CD14-positive monocyte (primary cell): ENCODE data around the gene ABCA4. TPM values are rescaled to one million over a fixed set of nuclear protein-coding genes. Genes with fewer than 3 reads are reported as not detected.
A peak's percentile ranks its signal among the peaks of the same experiment; 100 is the strongest.

Experiments used
- DNase-seq, 3 donors: peaks; one replicate each; pipeline ENCODE4 v3.0.0-alpha.2; 2011 to 2022
- H2AFZ ChIP-seq: 2 replicates; pipeline ENCODE4 v1.6.0; 2012; ENCODE audit warnings: mild to moderate bottlenecking, low read depth, low read length, inconsistent platforms; ENCODE audit not compliant: insufficient read depth, poor library complexity, severe bottlenecking
- H3K27ac ChIP-seq, 2 donors: 1 replicate in 1 of 2; 2 replicates in 1 of 2; pipeline ENCODE4 v1.5.1; 2012 to 2013; ENCODE audit warnings: low read length in 2 of 2, control low read depth in 1 of 2, inconsistent platforms in 1 of 2, low read depth in 1 of 2, mild to moderate bottlenecking in 1 of 2
- H3K27me3 ChIP-seq, 2 donors: one replicate each; pipeline versions ENCODE4 v1.6.0 to v1.6.1; 2011 to 2013; ENCODE audit warnings: low read length in 2 of 2; ENCODE audit not compliant: control insufficient read depth in 2 of 2, insufficient read depth in 2 of 2
- H3K36me3 ChIP-seq, 2 donors: replicated peaks in 1 of 2; 1 replicate in 1 of 2; 2 replicates in 1 of 2; pipeline versions ENCODE4 v1.5.1 to v1.6.1; 2012 to 2013; ENCODE audit warnings: low read length in 2 of 2, control low read depth in 1 of 2, inconsistent platforms in 1 of 2, mild to moderate bottlenecking in 1 of 2; ENCODE audit not compliant: insufficient read depth in 2 of 2, control insufficient read depth in 1 of 2
- H3K4me1 ChIP-seq, 2 donors: 1 replicate in 1 of 2; 2 replicates in 1 of 2; pipeline versions ENCODE4 v1.5.1 to v1.6.1; 2012 to 2013; ENCODE audit warnings: low read length in 2 of 2, control low read depth in 1 of 2, inconsistent platforms in 1 of 2, mild to moderate bottlenecking in 1 of 2, moderate library complexity in 1 of 2; ENCODE audit not compliant: insufficient read depth in 2 of 2, control insufficient read depth in 1 of 2
- H3K4me2 ChIP-seq: replicated peaks from 2 replicates; pipeline ENCODE3; 2012; ENCODE audit warnings: low read length, moderate library complexity, mild to moderate bottlenecking; ENCODE audit not compliant: poor library complexity, severe bottlenecking; ENCODE audit errors: extremely low read depth
- H3K4me3 ChIP-seq, 3 experiments: fragments of 200-600 bp in 1 of 3; sonication (generic) in 1 of 3; replicated peaks in 1 of 3; 1 replicate in 2 of 3; 2 replicates in 1 of 3; pipeline ENCODE4 v1.5.1; 2011 to 2013; ENCODE audit warnings: low read length in 3 of 3, mild to moderate bottlenecking in 3 of 3, control low read depth in 2 of 3, low read depth in 2 of 3, inconsistent platforms in 1 of 3, moderate library complexity in 1 of 3
- H3K79me2 ChIP-seq: 2 replicates; pipeline ENCODE4 v1.6.0; 2012; ENCODE audit warnings: mild to moderate bottlenecking, control low read depth, inconsistent platforms, low read length, moderate library complexity; ENCODE audit not compliant: insufficient read depth
- H3K9ac ChIP-seq: 2 replicates; pipeline ENCODE4 v1.6.0; 2017; ENCODE audit warnings: low read length, mild to moderate bottlenecking; ENCODE audit not compliant: insufficient read depth, poor library complexity, severe bottlenecking
- H3K9me3 ChIP-seq, 2 donors: replicated peaks in 1 of 2; 1 replicate in 1 of 2; 2 replicates in 1 of 2; pipeline versions ENCODE4 v1.5.1 to v1.6.1; 2012 to 2013; ENCODE audit warnings: low read length in 2 of 2, control low read depth in 1 of 2; ENCODE audit not compliant: control insufficient read depth in 1 of 2, insufficient read depth in 1 of 2
- H4K20me1 ChIP-seq: 2 replicates; pipeline ENCODE4 v1.6.0; 2012; ENCODE audit warnings: mild to moderate bottlenecking, low read length, control low read depth, moderate library complexity; ENCODE audit not compliant: insufficient read depth
- H3K27ac Mint-ChIP-seq, 7 donors: one replicate each; pipeline ENCODE4 v1.8.0; 2020; ENCODE audit warnings: mild to moderate bottlenecking in 7 of 7, mixed read lengths in 7 of 7, moderate library complexity in 6 of 7, inconsistent platforms in 2 of 7
- H3K27me3 Mint-ChIP-seq, 3 donors: one replicate each; pipeline ENCODE4 v1.8.0; 2021 to 2022; ENCODE audit warnings: low read depth in 3 of 3, mild to moderate bottlenecking in 3 of 3, mixed read lengths in 3 of 3, moderate library complexity in 3 of 3, inconsistent platforms in 1 of 3
- H3K36me3 Mint-ChIP-seq, 2 donors: one replicate each; pipeline ENCODE4 v1.8.0; 2020; ENCODE audit warnings: mixed read lengths in 2 of 2, inconsistent platforms in 1 of 2, mild to moderate bottlenecking in 1 of 2
- H3K4me1 Mint-ChIP-seq: one replicate; pipeline ENCODE4 v1.8.0; 2020; ENCODE audit warnings: mild to moderate bottlenecking, mixed read lengths
- H3K4me3 Mint-ChIP-seq, 2 donors: one replicate each; pipeline ENCODE4 v1.8.0; 2020; ENCODE audit warnings: mild to moderate bottlenecking in 2 of 2, mixed read lengths in 2 of 2, moderate library complexity in 1 of 2
- H3K9me3 Mint-ChIP-seq, 7 donors: one replicate each; pipeline ENCODE4 v1.8.0; 2020 to 2022; ENCODE audit warnings: mixed read lengths in 7 of 7, mild to moderate bottlenecking in 6 of 7, moderate library complexity in 6 of 7, inconsistent platforms in 2 of 7
- CTCF ChIP-seq: fragments of 200-600 bp; IDR thresholded peaks from one replicate; pipeline ENCODE4 v1.8.0; 2022; ENCODE audit warnings: antibody characterized with exemption, mild to moderate bottlenecking
- WGBS: methylation state at CpG from one replicate; pipeline ENCODE4 v1.1.5; 2013; ENCODE audit warnings: missing lambda C conversion rate; ENCODE audit not compliant: insufficient coverage; 5-methylcytosine and 5-hydroxymethylcytosine counted together
- intact Hi-C, 2 donors: fragments of 100-400 bp; cut with micrococcal nuclease; formaldehyde crosslinking; loops; one replicate each; pipeline versions ENCODE4 v1.15.0 to v1.15.1; 2023
- polyA plus RNA-seq, 3 donors: library from polyadenylated mRNA; depleted of rRNA in 1 of 3; unstranded in 2 of 3; stranded (reverse) in 1 of 3; fragments of 300-500 nt in 2 of 3; fragments of >200 nt in 1 of 3; fragmentation: Illumina TruSeq in 2 of 3; gene quantifications; 1 replicate in 2 of 3; 2 replicates in 1 of 3; pipeline ENCODE4 v1.2.3, GENCODE V29; 2012 to 2021

Gene ABCA4
- polyA plus RNA-seq, 3 donors = not detected

GRCh38 chr1:94084547-94084946, 36.4 kb downstream of the ABCA4 start:
- peaks cover 0 to 2% (median 0%) of the 10 kb centered on the region in 7 donors for H3K9me3 Mint-ChIP-seq
- peaks cover 44 to 70% of the 10 kb centered on the region in 2 donors for H3K27me3 ChIP-seq
- H4K20me1 ChIP-seq = no peaks in the 10 kb centered on the region
- no peak overlapping the region for H2AFZ ChIP-seq
- H3K27me3 Mint-ChIP-seq = peaks cover 40 to 60% (median 40%) of the 10 kb centered on the region in 3 donors
- no peaks in the 10 kb centered on the region for H3K9me3 ChIP-seq
- H3K36me3 Mint-ChIP-seq = no peaks in the 10 kb centered on the region
- H3K27ac Mint-ChIP-seq = no peak overlapping the region
- no peak overlapping the region for H3K4me3 ChIP-seq
- H3K27ac ChIP-seq = no peak overlapping the region
- no peak for DNase-seq
- H3K4me2 ChIP-seq = no peak overlapping the region
- H3K4me3 Mint-ChIP-seq = peak overlapping the region in 1 of 2 donors; percentile 14
- no peaks in the 10 kb centered on the region for H3K79me2 ChIP-seq
- no peak for TF ChIP-seq CTCF
- intact Hi-C loops = no loop called here
- no peaks in the 10 kb centered on the region for H3K4me1 Mint-ChIP-seq
- no peaks in the 10 kb centered on the region for H3K4me1 ChIP-seq
- H3K9ac ChIP-seq = no peak overlapping the region
- no peaks in the 10 kb centered on the region for H3K36me3 ChIP-seq
- 100% methylated on average over 2 of the region's 6 CpGs for WGBS

- intact Hi-C loops = no loop called here
- Histone ChIP-seq H3K27me3 (peaks cover 48 to 70% of the 10 kb centered on the region in 2 donors), H3K79me2 (no peaks in the 10 kb centered on the region), H4K20me1 (no peaks in the 10 kb centered on the region), H3K9ac (no peak overlapping the region), H3K9me3 (no peaks in the 10 kb centered on the region), H3K4me3 (no peak overlapping the region), H3K4me2 (no peak overlapping the region), H3K27ac (no peak overlapping the region), H3K4me1 (no peaks in the 10 kb centered on the region), H2AFZ (no peak overlapping the region), H3K36me3 (no peaks in the 10 kb centered on the region)
- Mint-ChIP-seq H3K9me3 (peaks cover 0 to 2% (median 0%) of the 10 kb centered on the region in 7 donors), H3K36me3 (no peaks in the 10 kb centered on the region), H3K27ac (no peak overlapping the region), H3K4me1 (no peaks in the 10 kb centered on the region), H3K27me3 (peaks cover 40 to 59% (median 41%) of the 10 kb centered on the region in 3 donors), H3K4me3 (peak overlapping the region in 1 of 2 donors; percentile 27)
- no peak for DNase-seq
- TF ChIP-seq CTCF = no peak
Observed at GRCh38 chr1:94084085-94084484, 36.9 kb downstream of the ABCA4 start.
